Hematopoietic multipotent progenitor cell treated with erythropoietin and hydrocortisone succinate and interleukin-3 and kit ligand, for 15 days (in vitro differentiated cells): Measurements from ENCODE around the gene CMSS1.

ENCODE experiments used
- DNase-seq: peaks from one replicate; pipeline ENCODE4 v3.0.0-alpha.2; 2015; ENCODE audit warnings: low spot score

Gene CMSS1

GRCh38 chr3:100057716-100058575, 240.3 kb downstream of the CMSS1 start:
- no peak for DNase-seq

DNA sequence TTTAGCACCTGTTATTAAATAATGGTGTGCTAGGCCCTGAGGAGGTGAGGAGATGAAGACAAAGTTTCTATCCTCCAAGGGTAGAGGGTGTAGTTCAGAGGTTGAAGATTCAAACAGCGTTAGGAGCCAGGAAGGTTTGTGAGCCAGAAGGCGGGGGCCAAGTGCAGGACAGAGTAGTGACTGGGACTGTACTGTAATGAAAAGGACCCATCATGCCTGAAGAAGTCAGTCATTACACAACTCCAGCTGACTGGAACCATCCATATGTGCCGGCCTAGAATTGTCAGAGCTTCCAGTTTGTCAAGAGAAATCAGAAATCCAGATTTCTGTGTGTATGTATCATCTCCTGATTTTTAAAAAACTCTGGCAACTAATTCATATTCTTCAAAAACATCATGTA, 241.8 kb downstream of the CMSS1 start:
- no peak for DNase-seq

- DNase-seq: peak; percentile 70
Measured at GRCh38 chr3:100060685-100061484, 243.2 kb downstream of the CMSS1 start.

DNA sequence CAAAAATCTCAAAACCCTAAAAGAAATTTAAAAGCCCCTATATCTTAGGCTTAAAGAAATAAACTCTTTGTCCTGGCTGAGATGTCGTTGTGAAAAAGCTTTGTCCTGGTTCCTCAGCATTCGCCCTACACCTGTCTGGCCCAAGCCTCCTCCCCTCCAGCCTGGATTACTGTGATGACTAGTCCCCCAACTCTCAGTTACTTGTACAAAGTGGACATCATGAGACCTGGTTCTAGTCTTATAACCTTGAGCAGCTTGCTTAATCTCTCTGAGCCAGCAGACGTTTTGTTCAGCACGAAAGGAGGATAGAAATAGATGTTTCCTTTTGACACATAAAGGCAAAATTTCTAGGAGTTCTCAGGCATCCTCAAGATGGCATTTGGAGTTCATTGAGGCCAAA, 245.0 kb downstream of the CMSS1 start:
- no peak for DNase-seq

DNA sequence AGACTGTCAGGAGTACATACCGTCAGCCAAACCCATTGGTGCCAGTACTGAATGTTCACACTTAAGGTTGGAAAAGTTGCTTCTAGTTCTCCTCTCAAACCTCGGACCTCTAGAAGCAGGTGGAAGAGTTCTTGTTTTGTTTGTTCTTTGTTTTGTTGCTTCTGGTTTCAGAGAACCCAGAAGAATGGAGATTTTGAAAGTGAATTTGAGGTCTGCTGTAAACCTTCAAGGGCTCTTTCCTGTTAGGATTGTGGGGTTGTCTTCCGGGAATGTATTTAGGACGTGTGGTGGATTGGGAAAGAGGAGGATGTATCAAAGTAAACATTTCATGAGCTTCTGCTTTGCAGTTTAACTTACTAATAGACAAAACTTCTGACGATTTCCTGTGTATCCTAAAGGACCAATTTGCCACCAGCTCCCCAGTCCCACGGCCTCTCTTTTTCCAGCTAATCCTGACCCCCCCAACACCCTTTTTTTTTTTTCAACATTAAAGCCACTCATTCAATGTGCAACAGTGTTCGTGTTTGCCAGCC, 246.3 kb downstream of the CMSS1 start:
- no peak for DNase-seq

DNA sequence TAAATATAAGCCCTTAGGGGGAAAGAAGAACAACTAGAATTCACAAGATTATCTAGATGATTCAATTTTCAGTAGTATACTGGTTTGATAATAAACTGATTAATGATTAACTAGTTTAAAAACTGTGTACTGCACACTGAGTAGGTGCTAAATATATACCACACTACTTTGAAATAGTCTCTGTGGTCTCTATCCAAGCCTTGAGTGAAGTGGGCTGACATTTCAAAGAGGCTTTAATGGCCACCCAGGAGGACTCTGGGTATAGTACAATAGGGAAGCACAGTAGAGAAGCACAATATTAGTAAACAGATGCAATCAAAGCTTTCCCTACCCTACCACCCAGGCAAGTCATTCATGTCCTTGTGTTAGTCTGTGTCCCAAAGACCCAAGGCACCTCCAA, 249.9 kb downstream of the CMSS1 start:
- no peak for DNase-seq

- DNase-seq: peak; percentile 76
Measured at GRCh38 chr3:100068826-100069225, 251.2 kb downstream of the CMSS1 start.

DNA sequence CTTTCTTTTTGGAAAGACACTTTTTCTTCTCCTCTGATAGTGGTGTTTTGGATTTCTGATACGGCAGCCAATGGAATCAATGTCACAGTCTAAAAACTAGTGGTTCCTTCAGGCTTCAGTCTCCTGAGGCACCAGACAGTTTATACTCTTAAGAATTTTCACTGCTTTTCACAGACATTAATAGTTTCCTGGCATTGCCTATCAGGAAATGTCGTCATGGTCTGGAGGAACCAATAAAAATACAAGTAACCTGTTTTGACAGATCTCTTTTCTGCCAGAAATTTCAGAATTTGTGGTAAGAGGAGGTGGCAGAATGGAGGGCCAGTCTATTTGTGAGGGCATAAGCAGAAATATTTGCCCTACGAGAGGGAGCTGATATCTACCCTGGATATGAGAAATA, 251.8 kb downstream of the CMSS1 start:
- no peak for DNase-seq

DNA sequence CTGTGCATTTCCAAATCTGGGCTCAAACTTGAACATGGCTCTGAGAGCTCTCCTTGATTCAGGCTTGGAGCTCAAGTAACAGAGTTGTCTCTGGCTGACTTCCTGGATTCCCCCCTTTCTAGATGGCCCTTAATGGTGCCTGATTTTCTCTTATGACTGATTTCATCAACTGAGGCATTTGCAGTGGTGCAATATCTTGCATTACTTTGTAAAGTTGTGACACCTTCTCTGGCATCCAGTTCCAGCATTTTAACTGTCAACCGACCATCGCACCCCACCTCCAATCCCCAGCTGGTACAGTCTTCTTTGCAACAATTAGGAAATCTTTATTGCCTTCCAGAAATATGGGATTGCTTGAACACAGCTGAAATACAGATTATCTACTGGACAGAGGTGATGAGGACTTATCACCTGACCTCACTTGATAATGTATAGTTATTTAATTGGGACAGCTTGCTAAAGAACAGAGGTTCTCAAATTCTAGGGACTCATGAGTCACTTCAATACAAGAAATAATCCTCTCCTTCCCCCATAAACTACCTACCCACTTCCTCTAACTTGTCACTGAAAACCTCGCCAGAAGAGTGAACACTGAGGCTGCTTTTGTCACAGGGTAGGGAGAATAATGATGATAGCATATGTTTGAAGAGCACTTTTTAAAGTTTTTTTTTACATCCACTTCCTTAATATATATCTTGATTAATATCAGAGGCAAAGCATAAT, 254.8 kb downstream of the CMSS1 start:
- no peak for DNase-seq

DNA sequence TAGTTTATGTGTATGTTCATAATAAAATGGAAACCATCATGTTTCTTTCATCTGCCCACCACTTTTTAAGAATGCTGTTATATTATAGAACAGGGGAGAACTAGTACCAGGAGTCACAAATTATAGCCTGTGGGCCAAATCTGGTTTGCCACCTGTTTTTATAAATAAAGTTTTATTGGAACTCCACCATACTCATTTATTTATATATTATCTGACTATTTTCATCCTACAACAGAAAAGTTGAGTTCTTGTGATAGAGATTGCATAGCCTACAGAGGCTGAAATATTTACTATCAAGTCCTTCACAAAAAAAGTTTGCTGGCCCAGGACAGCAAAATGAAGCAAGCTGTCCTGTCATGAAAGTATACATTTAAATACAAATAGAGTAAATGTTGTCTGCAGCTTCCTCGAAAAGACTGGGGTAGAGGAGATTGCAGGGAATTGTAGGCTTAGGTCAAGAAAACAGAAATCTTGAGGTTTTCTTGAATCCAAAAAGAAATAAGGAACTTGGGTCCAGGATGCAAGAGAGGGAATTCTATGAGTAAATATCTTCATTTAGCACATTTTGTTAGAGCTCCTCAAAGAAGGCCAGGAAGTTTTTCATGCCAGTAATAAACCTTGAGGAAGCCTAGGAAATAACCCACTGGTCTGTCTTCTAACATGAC, 255.5 kb downstream of the CMSS1 start:
- DNase-seq: no peak

- DNase-seq: no peak
Measured at GRCh38 chr3:100073714-100074307, 256.1 kb downstream of the CMSS1 start.

DNA sequence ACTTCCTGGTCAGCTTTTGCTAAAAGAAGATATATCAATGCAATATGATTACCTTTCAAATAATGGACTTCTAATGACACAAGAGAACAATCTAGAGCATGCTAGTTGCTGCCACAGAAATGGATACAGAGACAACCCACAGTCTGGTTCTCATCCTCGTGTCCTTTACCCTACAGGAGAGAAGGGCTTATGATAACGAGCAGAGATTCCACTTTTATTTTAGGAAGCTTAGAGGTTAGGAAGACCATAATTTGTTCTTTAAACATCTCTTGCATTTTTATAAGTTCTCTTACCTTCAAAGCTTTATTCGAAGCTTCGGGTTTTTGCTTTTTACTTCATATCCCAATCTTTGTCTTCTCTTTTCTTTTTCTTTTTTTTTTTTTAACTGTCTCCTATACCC, 257.5 kb downstream of the CMSS1 start:
- DNase-seq: no peak

- DNase-seq: no peak
Measured at GRCh38 chr3:100075851-100076730, 258.4 kb downstream of the CMSS1 start.

GRCh38 chr3:100076731-100077529, 259.3 kb downstream of the CMSS1 start:
- no peak for DNase-seq

DNA sequence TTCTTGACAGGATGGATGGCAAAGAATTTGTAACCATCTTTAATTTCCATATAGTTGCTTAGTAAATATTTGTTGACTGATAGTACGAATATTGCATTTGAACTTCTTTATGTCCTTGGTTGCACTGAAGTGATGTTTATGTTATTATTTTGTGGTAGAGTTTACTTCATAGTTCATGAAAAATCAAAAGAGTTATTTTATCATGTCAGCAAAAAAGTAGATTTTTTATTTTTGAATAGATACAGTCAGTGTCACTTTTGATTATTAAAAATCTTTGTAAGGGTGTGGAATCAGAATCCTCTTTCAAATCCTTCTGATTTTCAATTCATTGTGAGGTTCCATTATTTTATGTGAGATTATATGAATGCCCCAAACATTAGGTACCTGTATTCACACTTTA, 261.7 kb downstream of the CMSS1 start:
- no peak for DNase-seq

DNA sequence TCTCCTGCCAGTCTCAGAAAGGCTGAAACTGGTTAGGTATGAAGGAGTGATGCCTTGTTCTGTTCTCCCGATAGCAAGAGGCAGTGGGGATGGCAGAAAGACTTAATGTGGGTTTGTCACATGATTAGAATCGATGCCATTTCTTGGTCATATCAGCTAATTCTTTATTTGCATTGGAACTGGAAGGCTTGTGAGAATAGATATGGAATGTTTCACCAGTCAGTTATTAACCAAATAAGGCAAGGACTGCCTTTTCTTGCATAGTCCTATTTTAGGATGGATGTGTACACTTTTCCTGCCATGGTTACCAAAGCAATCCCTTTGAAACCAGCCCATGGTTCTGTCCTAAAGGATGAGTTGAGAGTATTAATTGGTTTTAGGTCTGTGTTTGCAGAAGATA, 262.9 kb downstream of the CMSS1 start:
- DNase-seq: no peak

- DNase-seq: no peak
Measured at GRCh38 chr3:100081311-100081710, 263.6 kb downstream of the CMSS1 start.

DNA sequence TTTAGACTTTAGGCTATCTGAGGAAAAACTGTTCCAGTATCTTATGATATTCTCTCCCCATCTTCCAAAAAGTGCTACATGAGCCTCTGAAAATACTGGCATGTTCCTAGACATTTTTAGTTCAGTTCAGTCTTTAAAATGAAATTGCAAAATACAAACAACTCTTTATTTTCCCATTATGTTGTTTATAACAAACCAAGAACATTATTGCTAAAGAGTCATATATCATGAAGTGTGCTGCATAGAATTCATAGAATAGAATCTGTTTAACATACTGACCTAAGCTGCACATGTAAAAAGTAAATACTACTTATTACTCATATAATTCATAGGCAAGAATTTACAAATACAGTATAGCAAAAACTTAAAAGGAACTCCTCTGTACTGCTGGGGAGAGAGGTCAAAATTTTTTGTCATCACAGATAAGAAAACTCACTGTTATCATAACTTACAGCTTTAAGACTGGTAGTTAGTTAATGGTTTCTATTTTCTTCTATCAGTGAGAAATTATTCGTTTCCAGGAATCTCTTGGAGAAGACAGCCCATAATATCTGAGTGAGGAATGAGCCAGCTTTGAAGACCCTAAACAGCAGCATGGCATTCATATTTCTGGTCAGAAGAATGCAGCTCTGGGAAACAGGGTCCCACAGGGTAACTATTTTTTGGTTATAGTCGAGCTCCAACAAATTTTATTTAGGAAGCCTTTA, 264.5 kb downstream of the CMSS1 start:
- peak; percentile 32 for DNase-seq

- DNase-seq: no peak
Measured at GRCh38 chr3:100082714-100083113, 265.1 kb downstream of the CMSS1 start.
